Caco-2 (cell line): ENCODE measurements around the gene SULT1C2. TPM values are rescaled to one million over a fixed set of nuclear protein-coding genes. Genes with fewer than 3 reads are reported as not detected.

Experiments used
- Bru-seq: library from RNA; stranded (reverse); fragments of 400-500 nt; gene quantifications from one replicate; lab custom pipeline; 2021; lab: Mats Ljungman, UMichigan
- BruChase-seq, 2 experiments: library from RNA; stranded (reverse); fragments of 400-500 nt; gene quantifications; one replicate each; lab custom pipeline; 2021; lab: Mats Ljungman, UMichigan
- BruUV-seq: library from RNA; stranded (reverse); fragments of 400-500 nt; replicated peaks from 2 replicates; lab custom pipeline; 2021; lab: Mats Ljungman, UMichigan
- CTCF ChIA-PET: fragments of 300-600 bp; sonication (Branson Sonifier 250); formaldehyde crosslinking; loops from one replicate; lab custom pipeline; 2022; ENCODE audit warnings: antibody characterized with exemption; lab: Charles Lee
- POLR2A ChIA-PET: fragments of 300-600 bp; sonication (Branson Sonifier 250); formaldehyde crosslinking; loops from one replicate; lab custom pipeline; 2022; ENCODE audit warnings: antibody characterized with exemption; lab: Charles Lee
- DNase-seq, 2 experiments: peaks; one replicate each; pipeline versions ENCODE4 v3.0.0 to v3.0.0-alpha.2; 2020 to 2022
- H3K27me3 ChIP-seq: replicated peaks from 2 replicates; pipeline ENCODE4 v1.6.0; 2011; ENCODE audit warnings: low read length; ENCODE audit not compliant: control insufficient read depth, insufficient read depth
- H3K36me3 ChIP-seq: 2 replicates; pipeline ENCODE4 v1.5.1; 2011; ENCODE audit warnings: low read length; ENCODE audit not compliant: control insufficient read depth, insufficient read depth
- H3K4me1 ChIP-seq: fragments of 250-450 bp; sonication (Bioruptor Pico); 2 replicates; pipeline ENCODE4 v1.5.1; 2020; ENCODE audit warnings: mild to moderate bottlenecking
- H3K4me3 ChIP-seq: 2 replicates; pipeline ENCODE4 v1.5.1; 2011; ENCODE audit warnings: low read depth, mild to moderate bottlenecking, control low read depth, low read length
- H3K9me3 ChIP-seq: fragments of 250-450 bp; sonication (Bioruptor Pico); 2 replicates; pipeline ENCODE4 v1.5.1; 2020; ENCODE audit warnings: mild to moderate bottlenecking, moderate library complexity
- H3K27ac Mint-ChIP-seq: one replicate; pipeline ENCODE4 v1.8.0; 2022; ENCODE audit warnings: mixed read lengths; ENCODE audit not compliant: unreplicated experiment
- H3K27me3 Mint-ChIP-seq: one replicate; pipeline ENCODE4 v1.8.0; 2022; ENCODE audit warnings: mixed read lengths; ENCODE audit not compliant: insufficient read depth, unreplicated experiment
- H3K36me3 Mint-ChIP-seq: one replicate; pipeline ENCODE4 v1.8.0; 2022; ENCODE audit warnings: mild to moderate bottlenecking, mixed read lengths; ENCODE audit not compliant: insufficient read depth, unreplicated experiment
- H3K4me1 Mint-ChIP-seq: one replicate; pipeline ENCODE4 v1.8.0; 2022; ENCODE audit warnings: low read depth, mixed read lengths; ENCODE audit not compliant: unreplicated experiment
- H3K4me3 Mint-ChIP-seq: one replicate; pipeline ENCODE4 v1.8.0; 2022; ENCODE audit warnings: mild to moderate bottlenecking, moderate library complexity, mixed read lengths; ENCODE audit not compliant: unreplicated experiment
- H3K9me3 Mint-ChIP-seq: one replicate; pipeline ENCODE4 v1.8.0; 2022; ENCODE audit warnings: mixed read lengths; ENCODE audit not compliant: unreplicated experiment
- intact Hi-C: fragments of 100-400 bp; cut with micrococcal nuclease; formaldehyde crosslinking; loops from one replicate; pipeline ENCODE4 v1.10.0; 2022; ENCODE audit not compliant: unreplicated experiment
- long read RNA-seq: library from polyadenylated mRNA; stranded (forward); transcript quantifications from one replicate; pipeline ENCODE4 v2.0.0, GENCODE V29; 2022
- total RNA-seq: library from RNA; stranded (reverse); gene quantifications from 2 replicates; pipeline ENCODE4 v1.2.3, GENCODE V29; 2022
- TF ChIP-seq, protein P1 (sequence below), 2 experiments: fragments of 200-600 bp in 1 of 2; IDR thresholded peaks; 1 replicate in 1 of 2; 2 replicates in 1 of 2; pipeline versions ENCODE4 v1.5.1 to v1.8.0; 2011 to 2022; ENCODE audit warnings: antibody characterized with exemption in 1 of 2, control low read depth in 1 of 2, inconsistent platforms in 1 of 2, low read depth in 1 of 2, low read length in 1 of 2, mild to moderate bottlenecking in 1 of 2, moderate library complexity in 1 of 2; ENCODE audit not compliant: insufficient read depth in 1 of 2, severe bottlenecking in 1 of 2, unreplicated experiment in 1 of 2

SULT1C2 gene
- 0.86 and 1.4 TPM in 2 replicates for total RNA-seq
- percentile 35 among the genes with signal in this experiment for Bru-seq, nascent RNA
- BruChase-seq, experiment 1, labeled RNA remaining after a 2-hour chase, result percentile 37 among the genes with signal in this experiment
- BruChase-seq, experiment 2, labeled RNA remaining after a 6-hour chase, result percentile 40 among the genes with signal in this experiment
- long read RNA-seq, partial matches to known transcripts, result 0 of 8 reads
- long read RNA-seq, other reads (novel, unspliced or antisense), result 6 of 8 reads

- Histone ChIP-seq H3K9me3 (peaks cover 4% of the 10 kb centered on the region; the same call in 1 of the 2 replicates), H3K4me3 (no peak within 1 kb of the TSS), H3K4me1 (peaks cover 5% of the 10 kb centered on the region; the same call in 1 of the 2 replicates), H3K27me3 (no peaks in the 10 kb centered on the region), H3K36me3 (no peaks in the 10 kb centered on the region; the same call in 1 of the 2 replicates)
- ChIA-PET POLR2A (no interaction called here), CTCF (interaction anchor here (1.1 kb wide), 1 partner anchor 27 kb away, joined by 3 read pairs; no protein-coding TSS in a partner anchor)
- TF ChIP-seq, protein P1, sequence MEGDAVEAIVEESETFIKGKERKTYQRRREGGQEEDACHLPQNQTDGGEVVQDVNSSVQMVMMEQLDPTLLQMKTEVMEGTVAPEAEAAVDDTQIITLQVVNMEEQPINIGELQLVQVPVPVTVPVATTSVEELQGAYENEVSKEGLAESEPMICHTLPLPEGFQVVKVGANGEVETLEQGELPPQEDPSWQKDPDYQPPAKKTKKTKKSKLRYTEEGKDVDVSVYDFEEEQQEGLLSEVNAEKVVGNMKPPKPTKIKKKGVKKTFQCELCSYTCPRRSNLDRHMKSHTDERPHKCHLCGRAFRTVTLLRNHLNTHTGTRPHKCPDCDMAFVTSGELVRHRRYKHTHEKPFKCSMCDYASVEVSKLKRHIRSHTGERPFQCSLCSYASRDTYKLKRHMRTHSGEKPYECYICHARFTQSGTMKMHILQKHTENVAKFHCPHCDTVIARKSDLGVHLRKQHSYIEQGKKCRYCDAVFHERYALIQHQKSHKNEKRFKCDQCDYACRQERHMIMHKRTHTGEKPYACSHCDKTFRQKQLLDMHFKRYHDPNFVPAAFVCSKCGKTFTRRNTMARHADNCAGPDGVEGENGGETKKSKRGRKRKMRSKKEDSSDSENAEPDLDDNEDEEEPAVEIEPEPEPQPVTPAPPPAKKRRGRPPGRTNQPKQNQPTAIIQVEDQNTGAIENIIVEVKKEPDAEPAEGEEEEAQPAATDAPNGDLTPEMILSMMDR (IDR thresholded peaks at IDR 0.05; ENCODE audit: insufficient read depth in 1 of 2, low read depth in 1 of 2, low read length in 1 of 2, severe bottlenecking in 1 of 2, unreplicated experiment in 1 of 2), result no peak
- no peaks in the 10 kb centered on the region for H3K36me3 Mint-ChIP-seq
- intact Hi-C loops, result no loop called here
- BruUV-seq, result no TSS peak
- H3K27me3 Mint-ChIP-seq, result no peaks in the 10 kb centered on the region
- peaks cover 8% of the 10 kb centered on the region for H3K9me3 Mint-ChIP-seq
- H3K4me3 Mint-ChIP-seq, result no peak within 1 kb of the TSS
- H3K27ac Mint-ChIP-seq, result peak within 1 kb of the TSS; percentile 10
- DNase-seq, result peak; percentile 22 to 52
- no peaks in the 10 kb centered on the region for H3K4me1 Mint-ChIP-seq
Measured at GRCh38 chr2:108288534-108289106, at the start of gene SULT1C2. Gene SULT1C2 (plus strand): TSS chr2:108288895. CDS start chr2:108293668, 4,773 bp downstream.

GRCh38 chr2:108239786-108240185 lies 48.9 kb upstream of the SULT1C2 start, which contains the start of gene SULT1C3:
Gene SULT1C3 (plus strand): TSS chr2:108239968. CDS start chr2:108247195, 7,227 bp downstream.
- ChIA-PET POLR2A (no interaction called here), CTCF (no interaction called here)
- no TSS peak for BruUV-seq
- DNase-seq, result no peak
- Mint-ChIP-seq H3K27me3 (no peaks in the 10 kb centered on the region), H3K36me3 (peaks cover 4% of the 10 kb centered on the region), H3K9me3 (peaks cover 17% of the 10 kb centered on the region), H3K27ac (no peak within 1 kb of the TSS), H3K4me3 (no peak within 1 kb of the TSS), H3K4me1 (no peaks in the 10 kb centered on the region)
- Histone ChIP-seq H3K9me3 (peaks cover 10% of the 10 kb centered on the region; the same call in 1 of the 2 replicates), H3K36me3 (peaks cover 1% of the 10 kb centered on the region; the same call in 1 of the 2 replicates), H3K27me3 (no peaks in the 10 kb centered on the region), H3K4me3 (no peak within 1 kb of the TSS), H3K4me1 (no peaks in the 10 kb centered on the region)
- TF ChIP-seq, protein P1 (IDR thresholded peaks at IDR 0.05; ENCODE audit: insufficient read depth in 1 of 2, low read depth in 1 of 2, low read length in 1 of 2, severe bottlenecking in 1 of 2, unreplicated experiment in 1 of 2), result no peak
- intact Hi-C loops, result no loop called here

DNA sequence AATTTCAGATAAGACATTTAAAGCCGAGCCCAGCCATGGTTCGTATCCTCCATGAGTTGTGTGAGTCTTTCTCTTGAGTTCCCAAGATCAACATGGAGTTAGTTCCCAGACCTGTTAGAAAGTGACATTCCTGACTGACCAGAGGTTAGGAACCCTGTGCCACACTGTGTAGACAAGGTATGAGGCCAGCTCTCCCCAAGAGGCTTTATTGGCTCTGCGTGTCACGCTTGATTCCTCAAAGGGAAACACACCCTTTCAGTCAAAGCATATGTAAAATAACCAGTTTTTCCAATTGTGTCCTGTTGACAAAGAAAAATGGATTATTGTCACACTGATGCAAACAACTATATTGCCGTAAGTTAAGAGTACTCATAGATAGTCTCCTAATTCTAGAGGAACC lies 47.7 kb upstream of the SULT1C2 start:
- Mint-ChIP-seq H3K4me1 (no peaks in the 10 kb centered on the region), H3K36me3 (no peaks in the 10 kb centered on the region), H3K27ac (no peak overlapping the region), H3K9me3 (peaks cover 17% of the 10 kb centered on the region), H3K27me3 (no peaks in the 10 kb centered on the region), H3K4me3 (no peak overlapping the region)
- Histone ChIP-seq H3K27me3 (no peaks in the 10 kb centered on the region), H3K4me3 (no peak overlapping the region), H3K9me3 (peaks cover 10% of the 10 kb centered on the region; the same call in 1 of the 2 replicates), H3K36me3 (peaks cover 1% of the 10 kb centered on the region; the same call in 1 of the 2 replicates), H3K4me1 (no peaks in the 10 kb centered on the region)
- ChIA-PET CTCF (no interaction called here), POLR2A (no interaction called here)
- DNase-seq, result no peak
- intact Hi-C loops, result no loop called here
- no TSS peak for BruUV-seq
- TF ChIP-seq, protein P1 (IDR thresholded peaks at IDR 0.05; ENCODE audit: insufficient read depth in 1 of 2, low read depth in 1 of 2, low read length in 1 of 2, severe bottlenecking in 1 of 2, unreplicated experiment in 1 of 2), result no peak
